Measurements from ENCODE around the gene LRRC40. TPM values are rescaled to one million over a fixed set of nuclear protein-coding genes. Genes with fewer than 3 reads are reported as not detected.

The LRRC40 gene
- total RNA-seq (10 to 100 TPM in 2 of 5 donors, 1 to 10 TPM in 3; 1.4 to 32.7 (median 4.9) TPM), polyA plus RNA-seq (1 to 10 TPM; 5.9 to 7.5 (median 6.0) TPM)
- long read RNA-seq, donor 1, partial matches to known transcripts = 256 of 257 reads
- long read RNA-seq, donor 1, other reads (novel, unspliced or antisense) = 0 of 257 reads
- long read RNA-seq, donor 2, partial matches to known transcripts = 403 of 421 reads
- long read RNA-seq, donor 2, other reads (novel, unspliced or antisense) = 17 of 421 reads
- long read RNA-seq, donor 3, partial matches to known transcripts = 0 of 2 reads
- long read RNA-seq, donor 3, other reads (novel, unspliced or antisense) = 0 of 2 reads
- long read RNA-seq, donor 4, partial matches to known transcripts = 0 of 1 reads
- long read RNA-seq, donor 4, other reads (novel, unspliced or antisense) = 0 of 1 reads
- long read RNA-seq, donor 5, partial matches to known transcripts = 6 of 8 reads
- long read RNA-seq, donor 5, other reads (novel, unspliced or antisense) = 0 of 8 reads
- long read RNA-seq, donor 6 = 0 reads
- long read RNA-seq, donor 7, transcript LRRC40-201 (15 exons, 2,884 nt) = major isoform, 9 of 14 reads
- long read RNA-seq, donor 7, partial matches to known transcripts = 5 of 14 reads
- long read RNA-seq, donor 7, other reads (novel, unspliced or antisense) = 0 of 14 reads
- long read RNA-seq, donor 8, partial matches to known transcripts = 0 of 2 reads
- long read RNA-seq, donor 8, other reads (novel, unspliced or antisense) = 0 of 2 reads
- long read RNA-seq, donor 9, partial matches to known transcripts = 0 of 4 reads
- long read RNA-seq, donor 9, other reads (novel, unspliced or antisense) = 0 of 4 reads
- long read RNA-seq, donor 10, partial matches to known transcripts = 114 of 115 reads
- long read RNA-seq, donor 10, other reads (novel, unspliced or antisense) = 0 of 115 reads

DNA sequence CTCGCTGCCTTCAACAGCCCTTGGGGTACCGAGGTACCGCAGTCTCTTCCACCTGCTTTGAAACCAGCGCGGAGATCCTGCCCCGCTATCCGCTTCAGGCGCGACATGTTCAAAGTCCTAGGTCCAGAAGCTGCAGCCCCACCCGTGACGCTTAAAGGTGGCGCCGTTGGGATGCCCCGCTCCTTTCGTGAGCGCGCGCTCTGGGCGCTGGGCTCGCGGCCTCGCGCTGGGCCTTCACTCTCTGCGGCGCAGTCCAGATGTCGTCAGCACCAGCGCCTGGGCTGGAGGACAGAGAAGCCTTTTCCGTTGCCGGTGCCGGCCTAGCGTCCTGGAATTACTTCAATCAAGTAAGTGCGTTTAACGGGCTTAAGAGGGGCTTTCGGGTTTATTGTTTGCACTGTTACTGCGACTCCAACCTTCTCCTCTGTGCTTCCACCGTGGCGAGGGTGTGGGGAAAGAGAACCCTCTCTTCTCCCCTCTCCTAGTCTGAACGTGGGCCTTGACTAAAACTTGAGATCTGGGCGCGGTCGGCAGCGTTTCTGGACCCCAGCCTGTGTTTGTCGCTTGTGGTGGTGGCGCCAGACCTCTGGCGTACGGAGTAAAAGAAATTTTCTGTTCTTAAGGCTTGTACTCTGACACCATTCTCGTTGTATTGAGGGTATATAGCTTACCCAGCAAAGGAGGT lies at the start of gene LRRC40:
TSS of gene LRRC40 (minus strand) at position 146 of the 685 bp plus-strand sequence. CDS start at position 107, 39 bp downstream.
- Histone ChIP-seq H3K9me3 (no peaks in the 10 kb centered on the region), H3K27me3 (no peaks in the 10 kb centered on the region), H3K27ac (peak within 1 kb of the TSS; percentile 89 to 94 (median 94)), H3K4me1 (peaks cover 31 to 79% (median 55%) of the 10 kb centered on the region in 4 donors), H3K36me3 (peaks cover 4 to 8% (median 6%) of the 10 kb centered on the region in 4 donors), H3K4me3 (peak within 1 kb of the TSS; percentile 70 to 93 (median 80))
- DNase-seq = peak; percentile 96 to 99
- WGBS, 5 donors = 0% methylated on average over 27 to 47 of the region's 47 CpGs
- TF ChIP-seq POLR2A (IDR thresholded peaks at IDR 0.05) (peak in 2 of 4 donors; percentile 16 to 39), POLR2AphosphoS5 (IDR thresholded peaks at IDR 0.05) (peak; percentile 90 to 98 (median 94))
- TF ChIP-seq, protein P1, sequence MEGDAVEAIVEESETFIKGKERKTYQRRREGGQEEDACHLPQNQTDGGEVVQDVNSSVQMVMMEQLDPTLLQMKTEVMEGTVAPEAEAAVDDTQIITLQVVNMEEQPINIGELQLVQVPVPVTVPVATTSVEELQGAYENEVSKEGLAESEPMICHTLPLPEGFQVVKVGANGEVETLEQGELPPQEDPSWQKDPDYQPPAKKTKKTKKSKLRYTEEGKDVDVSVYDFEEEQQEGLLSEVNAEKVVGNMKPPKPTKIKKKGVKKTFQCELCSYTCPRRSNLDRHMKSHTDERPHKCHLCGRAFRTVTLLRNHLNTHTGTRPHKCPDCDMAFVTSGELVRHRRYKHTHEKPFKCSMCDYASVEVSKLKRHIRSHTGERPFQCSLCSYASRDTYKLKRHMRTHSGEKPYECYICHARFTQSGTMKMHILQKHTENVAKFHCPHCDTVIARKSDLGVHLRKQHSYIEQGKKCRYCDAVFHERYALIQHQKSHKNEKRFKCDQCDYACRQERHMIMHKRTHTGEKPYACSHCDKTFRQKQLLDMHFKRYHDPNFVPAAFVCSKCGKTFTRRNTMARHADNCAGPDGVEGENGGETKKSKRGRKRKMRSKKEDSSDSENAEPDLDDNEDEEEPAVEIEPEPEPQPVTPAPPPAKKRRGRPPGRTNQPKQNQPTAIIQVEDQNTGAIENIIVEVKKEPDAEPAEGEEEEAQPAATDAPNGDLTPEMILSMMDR (IDR thresholded peaks at IDR 0.05) = no peak
- intact Hi-C loops (cut with DNase I; ENCODE audit: low total_unique reads) = no loop called here

DNA sequence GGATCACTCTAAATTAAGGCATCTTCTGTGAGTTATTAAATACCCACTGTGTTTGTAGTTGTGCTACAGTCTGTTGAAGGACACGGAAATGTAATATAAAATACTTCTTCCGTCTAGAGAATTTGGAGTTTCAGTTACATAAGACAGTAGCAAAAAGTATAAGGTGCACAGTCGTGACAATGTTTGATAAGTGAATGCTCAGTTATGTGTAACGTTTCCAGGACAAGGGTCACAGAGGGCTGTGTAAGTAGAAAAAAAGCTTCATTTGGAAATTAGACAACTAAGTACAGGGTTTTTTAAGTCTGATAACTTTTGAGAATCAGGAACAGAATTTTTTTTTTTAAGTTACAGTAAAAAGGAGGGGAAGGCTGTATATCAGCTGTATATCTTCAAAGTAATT lies 43.4 kb upstream of the LRRC40 start:
- intact Hi-C loops (cut with DNase I; ENCODE audit: low total_unique reads) = no loop called here
- 61 to 72% (median 69%) methylated on average over 4 of the region's 4 CpGs for WGBS, 5 donors
- peaks cover 51 to 100% (median 99%) of the 10 kb centered on the region in 4 donors for H3K36me3 ChIP-seq

DNA sequence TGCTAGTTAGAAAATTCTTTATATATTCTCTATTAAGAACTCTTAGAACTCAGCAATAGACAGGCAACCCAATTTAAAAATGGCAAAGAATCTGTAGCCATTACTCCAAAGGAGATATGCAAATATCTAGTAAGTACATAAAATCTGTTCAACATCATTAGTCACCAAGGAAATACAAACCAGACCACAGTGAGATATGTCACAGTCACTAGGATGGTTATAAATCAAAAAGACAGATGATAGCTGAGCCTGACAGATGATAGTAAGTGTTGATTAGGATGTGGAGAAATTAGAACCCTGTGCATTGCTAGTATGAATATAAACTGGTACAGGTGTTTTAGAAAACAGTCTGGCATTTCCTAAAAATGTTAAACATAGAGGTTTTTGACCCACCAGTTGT lies 42.4 kb upstream of the LRRC40 start:
- H3K9me3 ChIP-seq = no peaks in the 10 kb centered on the region
- intact Hi-C loops (cut with DNase I; ENCODE audit: low total_unique reads) = no loop called here
- no peak overlapping the region for H3K27ac ChIP-seq
- TF ChIP-seq POLR2A (IDR thresholded peaks at IDR 0.05) = no peak
- TF ChIP-seq, protein P1 (IDR thresholded peaks at IDR 0.05) = no peak
- TF ChIP-seq POLR2AphosphoS5 (IDR thresholded peaks at IDR 0.05) = no peak
- TF ChIP-seq EP300 (IDR thresholded peaks at IDR 0.05) = no peak
- H3K27me3 ChIP-seq = no peaks in the 10 kb centered on the region
- no peak for DNase-seq
- H3K4me1 ChIP-seq = no peaks in the 10 kb centered on the region
- H3K4me3 ChIP-seq = no peak overlapping the region
- peaks cover 51 to 100% (median 100%) of the 10 kb centered on the region in 4 donors for H3K36me3 ChIP-seq

More for the DNA sequence above, 43.4 kb upstream of the LRRC40 start:
- TF ChIP-seq EP300 (IDR thresholded peaks at IDR 0.05) (no peak), POLR2AphosphoS5 (IDR thresholded peaks at IDR 0.05) (no peak), POLR2A (IDR thresholded peaks at IDR 0.05) (no peak)
- TF ChIP-seq, protein P1 (IDR thresholded peaks at IDR 0.05) = no peak
- no peak overlapping the region for H3K4me3 ChIP-seq
- no peak overlapping the region for H3K27ac ChIP-seq
- H3K4me1 ChIP-seq = no peaks in the 10 kb centered on the region
- no peaks in the 10 kb centered on the region for H3K9me3 ChIP-seq
- H3K27me3 ChIP-seq = no peaks in the 10 kb centered on the region
- no peak for DNase-seq

DNA sequence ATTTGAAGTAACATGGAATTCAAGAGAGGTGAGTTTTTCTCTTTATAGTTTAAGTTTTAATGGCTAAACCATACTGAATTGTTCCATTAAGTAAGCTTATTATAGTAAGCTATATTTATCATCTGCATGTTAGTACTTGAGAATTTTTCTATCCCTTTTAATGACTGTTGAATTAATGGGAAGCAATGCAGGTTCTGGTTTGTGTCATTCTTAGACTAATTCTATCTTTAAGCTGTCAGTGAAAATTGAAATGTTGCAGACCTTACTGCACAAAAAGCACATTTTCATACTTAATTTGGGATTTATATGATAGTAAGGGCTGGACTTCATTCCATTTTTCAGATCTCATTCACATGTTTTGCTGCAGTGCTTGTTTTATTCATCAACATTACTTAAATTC lies 41.7 kb upstream of the LRRC40 start:
- DNase-seq = no peak
- intact Hi-C loops (cut with DNase I; ENCODE audit: low total_unique reads) = no loop called here
- Histone ChIP-seq H3K4me1 (no peaks in the 10 kb centered on the region), H3K4me3 (no peak overlapping the region), H3K36me3 (peaks cover 53 to 100% (median 100%) of the 10 kb centered on the region in 4 donors), H3K9me3 (no peaks in the 10 kb centered on the region), H3K27me3 (no peaks in the 10 kb centered on the region), H3K27ac (no peak overlapping the region)
- TF ChIP-seq, protein P1 (IDR thresholded peaks at IDR 0.05) = no peak
- TF ChIP-seq EP300 (IDR thresholded peaks at IDR 0.05) = no peak
- TF ChIP-seq POLR2AphosphoS5 (IDR thresholded peaks at IDR 0.05) = no peak
